Neutrophil (primary cell): ENCODE results near the gene AFAP1L2.

ENCODE experiments used
- H3K27ac ChIP-seq: fragments of 200-600 bp; sonication (generic); 2 replicates; pipeline ENCODE4 v1.5.1; 2016; ENCODE audit warnings: mild to moderate bottlenecking, moderate library complexity
- H3K27me3 ChIP-seq: fragments of 200-600 bp; sonication (generic); 2 replicates; pipeline ENCODE4 v1.6.0; 2016; ENCODE audit warnings: mild to moderate bottlenecking
- H3K36me3 ChIP-seq: fragments of 200-600 bp; sonication (generic); 2 replicates; pipeline ENCODE4 v1.5.1; 2017
- H3K4me1 ChIP-seq, 2 experiments: fragments of 200-600 bp in 1 of 2; sonication (generic) in 1 of 2; 1 replicate in 1 of 2; 2 replicates in 1 of 2; pipeline versions ENCODE4 v1.5.1 to v1.6.1; 2013 to 2016; ENCODE audit warnings: low read depth in 1 of 2, low read length in 1 of 2, mild to moderate bottlenecking in 1 of 2, moderate library complexity in 1 of 2; ENCODE audit not compliant: control insufficient read depth in 1 of 2, insufficient read depth in 1 of 2
- H3K4me3 ChIP-seq, 2 experiments: fragments of 200-600 bp in 1 of 2; sonication (generic) in 1 of 2; 1 replicate in 1 of 2; 2 replicates in 1 of 2; pipeline ENCODE4 v1.5.1; 2013 to 2016; ENCODE audit warnings: low read depth in 1 of 2, low read length in 1 of 2, mild to moderate bottlenecking in 1 of 2, moderate library complexity in 1 of 2
- H3K9me3 ChIP-seq: fragments of 200-600 bp; sonication (generic); 2 replicates; pipeline ENCODE4 v1.5.1; 2016
- CTCF ChIP-seq: fragments of 200-600 bp; sonication (generic); IDR thresholded peaks from 2 replicates; pipeline ENCODE4 v1.5.1; 2016; ENCODE audit warnings: antibody characterized with exemption

AFAP1L2 gene

DNA sequence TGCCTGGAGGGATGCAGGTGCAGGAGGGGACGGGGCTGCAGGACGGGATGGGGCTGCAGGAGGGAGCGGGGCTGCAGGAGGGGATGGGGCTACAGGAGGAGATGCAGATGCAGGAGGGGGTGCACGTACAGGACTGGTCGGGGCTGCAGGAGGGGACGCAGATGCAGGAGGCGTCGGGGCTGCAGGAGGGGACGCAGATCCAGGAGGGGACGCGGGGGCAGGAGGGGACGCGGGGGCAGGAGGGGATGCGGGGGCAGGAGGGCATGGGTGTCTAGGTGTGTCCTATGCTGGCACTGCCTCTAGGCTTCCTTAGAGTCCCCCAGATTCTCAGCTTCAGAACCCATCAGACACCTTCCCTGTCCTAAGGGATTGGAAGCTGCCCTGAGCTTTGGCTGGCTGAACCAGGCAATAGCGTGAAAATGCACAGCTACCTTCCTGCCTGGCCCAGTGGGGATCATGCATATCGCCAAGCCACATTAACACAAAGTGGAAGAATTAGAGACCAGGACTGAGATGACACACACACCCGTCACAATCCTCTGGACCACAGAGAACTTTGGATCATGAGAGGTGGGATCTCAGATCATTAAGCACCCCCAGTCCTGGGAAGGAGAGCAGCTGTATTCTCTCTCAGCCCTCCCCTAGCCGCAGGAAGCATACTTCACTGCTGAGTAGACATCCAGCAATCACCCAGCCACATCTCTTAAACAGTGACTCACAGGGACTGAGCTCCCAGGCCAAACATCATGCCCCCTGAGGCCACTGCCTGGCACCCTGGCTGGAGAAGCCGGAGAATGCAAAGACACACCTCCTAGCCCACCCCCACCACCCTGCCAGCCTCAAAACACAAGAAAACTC is 98.0 kb downstream of the AFAP1L2 start:
- Histone ChIP-seq H3K4me3 (no peak overlapping the region), H3K9me3 (no peaks in the 10 kb centered on the region), H3K27ac (no peak overlapping the region), H3K36me3 (no peaks in the 10 kb centered on the region), H3K27me3 (peaks cover 14% of the 10 kb centered on the region), H3K4me1 (peaks cover 9 to 10% of the 10 kb centered on the region in 2 experiments)
- no peak for TF ChIP-seq CTCF

DNA sequence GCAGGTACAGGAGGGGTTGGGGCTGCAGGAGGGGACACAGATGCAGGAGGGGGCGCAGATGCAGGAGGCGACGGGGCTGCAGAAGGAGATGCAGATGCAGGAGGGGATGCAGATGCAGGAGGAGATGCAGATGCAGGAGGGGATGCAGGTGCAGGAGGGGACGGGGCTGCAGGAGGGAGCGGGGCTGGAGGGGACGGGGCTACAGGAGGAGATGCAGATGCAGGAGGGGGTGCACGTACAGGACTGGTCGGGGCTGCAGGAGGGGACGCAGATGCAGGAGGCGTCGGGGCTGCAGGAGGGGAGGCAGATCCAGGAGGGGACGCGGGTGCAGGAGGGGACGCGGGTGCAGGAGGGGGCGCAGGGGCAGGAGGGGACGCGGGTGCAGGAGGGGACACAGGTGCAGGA is 98.8 kb downstream of the AFAP1L2 start:
- Histone ChIP-seq H3K36me3 (no peaks in the 10 kb centered on the region), H3K4me1 (peaks cover 9 to 10% of the 10 kb centered on the region in 2 experiments), H3K27me3 (peaks cover 14% of the 10 kb centered on the region), H3K27ac (no peak overlapping the region), H3K4me3 (no peak overlapping the region), H3K9me3 (no peaks in the 10 kb centered on the region)
- no peak for TF ChIP-seq CTCF

DNA sequence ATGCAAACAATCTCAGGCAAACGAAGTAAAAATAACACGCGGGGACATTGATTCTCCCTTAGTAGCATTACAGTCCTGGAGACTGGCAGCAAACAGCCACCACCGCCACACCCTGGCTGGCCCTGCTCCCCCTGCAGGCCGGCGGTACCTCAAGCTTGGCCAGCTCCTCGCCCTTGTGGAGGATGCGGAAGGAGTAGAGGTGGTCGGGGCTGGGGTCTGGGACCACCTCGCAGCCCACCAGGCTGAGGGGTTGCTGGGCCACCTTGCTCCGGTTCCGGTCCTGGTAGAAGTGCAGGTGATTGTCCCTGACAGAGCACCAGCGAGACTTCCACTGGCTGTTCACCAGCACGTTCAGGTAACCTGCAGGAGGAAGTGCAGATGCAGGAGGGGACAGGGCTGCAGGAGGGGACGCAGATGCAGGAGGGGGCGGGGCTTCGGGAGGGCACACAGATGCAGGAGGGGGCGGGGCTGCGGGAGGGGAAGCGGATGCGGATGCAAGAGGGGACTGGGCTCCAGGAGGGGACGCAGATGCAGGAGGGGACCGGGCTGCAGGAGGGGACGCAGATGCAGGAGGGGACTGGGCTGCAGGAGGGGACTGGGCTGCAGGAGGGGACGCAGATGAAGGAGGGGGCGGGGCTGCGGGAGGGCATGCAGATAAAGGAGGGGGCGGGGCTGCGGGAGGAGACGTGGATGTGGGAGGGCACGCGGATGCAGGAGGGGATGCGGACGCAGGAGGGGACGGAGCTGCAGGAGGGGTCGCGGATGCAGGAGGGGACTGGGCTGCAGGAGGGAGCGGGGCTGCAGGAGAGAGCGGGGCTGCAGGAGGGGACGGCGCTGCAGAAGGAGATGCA is 99.5 kb downstream of the AFAP1L2 start:
- peaks cover 9 to 10% of the 10 kb centered on the region in 2 experiments for H3K4me1 ChIP-seq
- peak overlapping the region; percentile 31 to 57 for H3K4me3 ChIP-seq
- peaks cover 14% of the 10 kb centered on the region for H3K27me3 ChIP-seq
- H3K27ac ChIP-seq: peak overlapping the region; percentile 51
- H3K9me3 ChIP-seq: no peaks in the 10 kb centered on the region
- TF ChIP-seq CTCF: peak; percentile 10
- no peaks in the 10 kb centered on the region for H3K36me3 ChIP-seq

DNA sequence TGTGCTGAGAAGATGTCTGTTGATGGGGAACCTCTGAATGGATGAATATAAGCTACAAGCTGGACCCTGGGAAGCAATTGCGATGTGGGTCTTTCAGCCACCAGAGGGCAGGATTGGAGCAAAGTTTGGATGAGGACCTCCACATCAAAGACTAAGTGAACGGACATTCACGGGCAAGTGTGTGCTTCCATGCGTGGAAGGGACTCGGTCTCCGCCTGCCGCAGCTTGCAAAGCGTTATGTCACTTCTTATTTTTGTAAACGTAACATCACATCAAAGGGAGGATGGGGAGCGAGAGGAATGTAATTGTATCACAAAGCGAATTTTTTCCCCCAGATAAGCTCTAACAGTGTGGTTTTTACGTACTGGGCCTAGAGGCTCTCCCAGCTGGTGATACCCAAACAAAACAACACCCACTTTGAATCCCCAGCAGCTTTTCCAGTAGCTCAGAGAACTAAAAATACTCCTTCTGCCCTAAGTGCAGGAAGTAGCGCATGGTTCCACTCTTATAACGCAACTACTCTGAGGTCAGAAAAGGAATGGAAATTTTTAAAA is 100.2 kb downstream of the AFAP1L2 start:
- no peak for TF ChIP-seq CTCF
- H3K36me3 ChIP-seq: no peaks in the 10 kb centered on the region
- H3K27ac ChIP-seq: peak overlapping the region; percentile 51
- H3K4me1 ChIP-seq: peaks cover 9 to 10% of the 10 kb centered on the region in 2 experiments
- H3K9me3 ChIP-seq: no peaks in the 10 kb centered on the region
- H3K4me3 ChIP-seq: peak overlapping the region; percentile 31 to 57
- H3K27me3 ChIP-seq: peaks cover 14% of the 10 kb centered on the region

DNA sequence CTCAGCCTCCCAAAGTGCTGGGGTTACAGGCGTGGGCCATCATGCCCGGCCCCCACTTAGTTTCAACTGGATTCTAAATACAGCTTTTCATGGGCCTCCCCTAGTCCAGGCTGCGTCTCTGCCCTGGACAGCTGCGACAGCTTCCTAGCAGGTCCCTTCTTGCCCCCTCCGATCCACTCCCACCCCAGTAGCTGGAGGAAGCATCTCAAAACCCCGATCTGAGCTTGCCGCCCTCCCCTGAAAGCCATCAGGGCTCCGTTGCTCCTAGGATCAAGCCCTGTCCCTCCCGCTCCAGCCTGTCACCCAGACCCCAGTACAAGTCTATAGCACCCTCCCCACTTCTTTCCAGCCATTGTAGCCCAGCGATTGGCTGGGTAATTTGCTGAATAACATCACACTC is 100.7 kb downstream of the AFAP1L2 start:
- H3K9me3 ChIP-seq: no peaks in the 10 kb centered on the region
- no peaks in the 10 kb centered on the region for H3K36me3 ChIP-seq
- no peak overlapping the region for H3K4me3 ChIP-seq
- H3K27me3 ChIP-seq: peaks cover 14% of the 10 kb centered on the region
- H3K27ac ChIP-seq: no peak overlapping the region
- no peak for TF ChIP-seq CTCF
- H3K4me1 ChIP-seq: peaks cover 9 to 10% of the 10 kb centered on the region in 2 experiments
